SW480 (cell line): Measurements from ENCODE around the gene PLOD1.
"Not testable (repeated sequence)": the region's sequence is repeated elsewhere in the genome, so short reads cannot be mapped to it uniquely, and the experiment has no call there.

Experiments used
- DNase-seq: peaks from one replicate; pipeline ENCODE4 v3.0.0-alpha.2; 2016; ENCODE audit warnings: low spot score

Gene PLOD1

GRCh38 chr1:12006167-12006921 lies 71.8 kb downstream of the PLOD1 start:
- no peak for DNase-seq

GRCh38 chr1:12007204-12007603 lies 72.7 kb downstream of the PLOD1 start:
- DNase-seq: no peak

- not testable (repeated sequence) for DNase-seq
Measured at GRCh38 chr1:12008355-12008754, 73.8 kb downstream of the PLOD1 start.

GRCh38 chr1:12009318-12009947 lies 74.9 kb downstream of the PLOD1 start:
- DNase-seq: no peak

GRCh38 chr1:12010746-12011570 lies 76.4 kb downstream of the PLOD1 start:
- DNase-seq: no peak

GRCh38 chr1:12011998-12012397 lies 77.5 kb downstream of the PLOD1 start:
- DNase-seq: no peak

GRCh38 chr1:12012560-12013316 lies 78.2 kb downstream of the PLOD1 start:
- DNase-seq: no peak

- DNase-seq: no peak
Measured at GRCh38 chr1:12014141-12014991, 79.8 kb downstream of the PLOD1 start.

- no peak for DNase-seq
Measured at GRCh38 chr1:12015001-12015491, 80.5 kb downstream of the PLOD1 start.

GRCh38 chr1:12015499-12015898 lies 81.0 kb downstream of the PLOD1 start:
- no peak for DNase-seq

GRCh38 chr1:12016182-12016581 lies 81.7 kb downstream of the PLOD1 start:
- DNase-seq: no peak

GRCh38 chr1:12019858-12020509 lies 85.5 kb downstream of the PLOD1 start:
- DNase-seq: no peak

- DNase-seq: no peak
Measured at GRCh38 chr1:12021616-12022015, 87.1 kb downstream of the PLOD1 start.

- no peak for DNase-seq
Measured at GRCh38 chr1:12022036-12022435, 87.5 kb downstream of the PLOD1 start.
